GM21723 (cell line): ENCODE results near the gene ARAP2.
"Not testable (repeated sequence)": the region's sequence is repeated elsewhere in the genome, so short reads cannot be mapped to it uniquely, and the experiment has no call there.

Source experiments
- ATAC-seq: cut with Tn5 transposase; IDR thresholded peaks from one replicate; pipeline ENCODE4 v1.9.1; 2021; ENCODE audit warnings: mild to moderate bottlenecking, moderate library complexity; ENCODE audit not compliant: unreplicated experiment

Gene ARAP2

DNA sequence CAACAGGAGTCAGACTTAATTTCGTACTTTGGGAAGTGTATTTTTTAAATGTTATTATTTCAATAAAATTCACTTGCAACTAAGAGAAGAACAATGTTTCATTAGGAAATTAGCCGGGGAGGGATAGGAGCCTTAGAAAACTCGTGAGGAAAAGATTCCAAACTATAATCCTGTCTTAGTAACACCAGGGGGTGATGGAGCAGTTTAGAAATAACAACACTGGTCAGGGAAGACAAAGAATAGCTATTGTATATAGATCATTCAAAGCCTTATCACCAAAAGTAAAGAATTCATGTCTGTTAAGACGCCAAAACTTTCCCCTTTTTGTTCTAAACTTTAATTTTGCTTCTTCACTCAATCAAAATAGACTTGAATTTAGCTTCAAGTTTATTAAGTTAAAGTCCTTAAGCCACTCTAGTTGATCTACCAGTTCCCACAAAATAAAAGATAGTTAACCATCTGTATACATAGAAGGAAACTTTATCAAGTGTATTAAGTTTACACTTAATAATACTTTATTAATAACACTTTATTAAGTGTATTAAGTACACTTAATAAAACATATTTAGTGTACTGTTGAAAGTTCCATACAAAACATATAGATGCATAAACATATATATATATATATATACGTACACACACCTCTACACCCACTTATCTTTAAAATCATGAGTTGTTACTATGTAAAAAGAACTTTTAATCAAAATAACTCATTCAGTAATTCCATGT, 60.5 kb downstream of the ARAP2 start:
- no peak for ATAC-seq

GRCh38 chr4:36183232-36183631, 61.1 kb downstream of the ARAP2 start:
- no peak for ATAC-seq

- ATAC-seq = not testable (repeated sequence)
These were observed 62.0 kb downstream of the ARAP2 start for GRCh38 chr4:36182315-36182714.

GRCh38 chr4:36180206-36180605, 64.1 kb downstream of the ARAP2 start:
- no peak for ATAC-seq

- ATAC-seq = no peak
These were observed 65.8 kb downstream of the ARAP2 start for GRCh38 chr4:36178484-36178883.

- ATAC-seq = no peak
These were observed 66.4 kb downstream of the ARAP2 start for GRCh38 chr4:36177946-36178345.

GRCh38 chr4:36174570-36174969, 69.7 kb downstream of the ARAP2 start:
- ATAC-seq = no peak

DNA sequence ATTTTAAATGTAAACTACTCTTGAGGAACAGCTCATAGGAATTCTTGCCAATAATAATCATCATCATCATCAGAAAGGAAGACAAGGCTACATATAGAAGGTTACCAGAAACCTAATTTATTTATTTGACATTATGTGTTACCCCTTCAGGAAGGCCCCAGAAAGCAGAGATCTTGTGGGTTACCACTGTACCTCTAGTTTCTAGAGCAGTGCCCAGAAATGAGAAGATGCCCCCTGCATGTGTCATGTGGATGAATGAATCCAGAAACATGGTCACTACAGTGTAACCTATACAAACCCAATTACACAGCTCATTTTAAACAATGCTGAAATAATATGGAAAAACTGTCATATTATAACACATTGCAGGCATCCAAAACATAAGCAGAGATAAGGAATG, 70.4 kb downstream of the ARAP2 start:
- no peak for ATAC-seq

GRCh38 chr4:36172656-36173055, 71.7 kb downstream of the ARAP2 start:
- ATAC-seq = no peak

DNA sequence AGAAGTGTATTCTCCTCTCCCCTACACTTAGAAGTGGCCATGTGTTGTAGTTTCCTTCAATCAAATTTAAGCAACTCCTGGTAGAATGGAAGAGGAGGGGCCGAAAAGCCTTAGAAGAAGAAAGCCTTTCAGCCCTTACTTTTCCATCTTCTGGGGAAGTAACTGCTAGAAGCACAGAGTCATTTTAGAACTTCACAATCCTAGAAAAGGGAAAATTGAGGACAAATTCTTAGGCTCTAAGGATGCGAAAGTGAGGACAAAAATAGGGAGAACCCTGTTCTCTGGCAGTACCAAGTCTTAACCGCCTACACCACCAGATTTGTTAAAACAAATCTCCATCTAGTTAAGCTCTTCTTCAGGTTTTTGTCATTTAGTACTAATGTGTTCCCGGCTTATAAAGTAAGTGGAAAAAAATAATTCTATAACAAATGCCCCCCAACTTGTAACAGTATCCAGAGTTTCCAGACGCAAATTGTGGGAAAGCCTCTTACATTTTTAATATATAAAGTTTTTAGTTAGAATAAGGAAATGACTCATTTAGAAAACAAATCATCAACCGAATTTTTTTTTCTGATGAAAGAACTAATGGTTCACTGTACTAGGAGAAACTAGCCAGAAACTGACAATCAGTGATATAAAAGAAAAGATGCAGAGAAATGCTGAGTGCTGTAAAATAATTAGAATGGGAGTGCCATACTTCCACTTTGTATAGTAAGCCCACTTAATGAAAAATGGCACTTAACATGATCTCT, 76.0 kb downstream of the ARAP2 start:
- no peak for ATAC-seq

- no peak for ATAC-seq
These were observed 78.7 kb downstream of the ARAP2 start for GRCh38 chr4:36165631-36166005.

DNA sequence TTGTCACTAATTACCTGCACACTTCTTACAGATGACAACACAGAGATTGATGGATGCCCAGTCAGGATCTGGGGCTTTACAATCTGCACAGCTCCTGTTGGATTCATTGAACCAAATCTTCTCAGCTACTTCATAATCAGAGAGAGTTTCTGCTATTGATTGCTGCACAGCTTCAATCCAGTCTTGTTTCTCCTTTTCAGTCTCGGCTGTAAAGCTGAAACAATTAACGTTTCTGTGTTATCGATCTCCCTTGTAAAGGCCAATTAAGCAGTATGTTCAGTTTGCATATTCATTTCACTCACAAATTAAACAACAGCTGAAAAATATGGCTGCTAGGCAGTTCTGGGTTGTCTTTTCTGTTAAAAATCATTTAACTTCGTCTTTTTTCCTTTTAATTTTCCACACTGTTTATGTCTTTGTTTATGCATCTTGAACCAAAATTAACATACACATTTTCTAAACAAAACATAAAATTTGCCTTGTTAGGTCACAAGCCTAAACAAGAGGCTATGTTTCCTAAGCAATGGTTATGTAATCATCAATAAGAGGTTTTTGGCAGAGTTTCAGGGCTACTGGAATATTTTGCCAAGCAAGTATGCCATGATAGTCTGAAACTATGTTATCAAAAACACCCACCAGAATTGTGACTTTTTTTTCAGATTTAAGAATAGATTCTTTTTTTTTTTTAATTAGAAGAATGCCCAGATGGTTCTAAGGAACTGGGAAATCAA, 79.2 kb downstream of the ARAP2 start:
- no peak for ATAC-seq

DNA sequence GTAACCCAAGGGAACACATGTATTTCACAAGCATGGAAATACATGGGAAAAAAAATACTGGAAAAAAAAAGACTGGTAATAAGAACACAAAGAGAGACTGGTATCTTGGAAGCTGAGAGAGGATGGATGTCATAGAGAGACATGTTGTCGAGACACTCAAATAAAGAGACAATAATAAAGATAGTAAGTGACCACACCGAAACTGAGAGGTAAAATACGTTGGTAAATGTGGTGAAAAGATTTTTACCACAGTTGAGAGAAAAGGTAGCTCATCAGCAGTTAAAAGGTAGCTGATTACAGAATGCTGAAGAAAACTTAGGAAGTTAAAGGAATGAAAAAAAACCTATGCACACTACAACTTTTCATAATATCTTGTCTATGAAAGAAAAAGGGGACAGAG, 81.1 kb downstream of the ARAP2 start:
- ATAC-seq = no peak

- no peak for ATAC-seq
These were observed 85.1 kb downstream of the ARAP2 start for GRCh38 chr4:36159208-36159607.

GRCh38 chr4:36152735-36153134, 91.6 kb downstream of the ARAP2 start:
- no peak for ATAC-seq

DNA sequence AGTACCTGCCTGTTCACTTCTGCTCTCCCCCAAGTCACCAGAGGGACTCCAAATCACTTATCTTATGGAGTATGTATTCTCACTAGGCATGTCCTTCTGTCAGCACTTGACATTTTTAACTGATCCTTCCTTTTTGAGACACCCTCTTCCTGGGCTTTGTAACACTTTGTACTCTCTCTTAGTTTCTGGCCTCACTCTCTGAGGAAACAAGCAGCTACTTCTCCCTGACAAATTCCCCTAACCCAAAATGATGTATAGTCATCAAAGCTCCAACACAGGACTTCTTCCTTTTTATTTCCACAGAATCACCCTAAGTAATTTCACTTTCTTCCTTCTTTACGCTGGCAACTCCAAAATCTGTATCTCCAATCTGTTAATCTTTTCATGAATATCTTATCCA, 101.8 kb downstream of the ARAP2 start:
- no peak for ATAC-seq

- no peak for ATAC-seq
These were observed 103.1 kb downstream of the ARAP2 start for GRCh38 chr4:36141186-36141585.

GRCh38 chr4:36140421-36140820, 103.9 kb downstream of the ARAP2 start:
- no peak for ATAC-seq

- ATAC-seq = no peak
These were observed 106.1 kb downstream of the ARAP2 start for GRCh38 chr4:36138220-36138619.

GRCh38 chr4:36137336-36137735, 107.0 kb downstream of the ARAP2 start:
- ATAC-seq = no peak

GRCh38 chr4:36133658-36134057, 110.7 kb downstream of the ARAP2 start:
- ATAC-seq = no peak

- ATAC-seq = no peak
These were observed 111.2 kb downstream of the ARAP2 start for GRCh38 chr4:36133086-36133485.
